Measurements from ENCODE around the gene FMN1.

The FMN1 gene

DNA sequence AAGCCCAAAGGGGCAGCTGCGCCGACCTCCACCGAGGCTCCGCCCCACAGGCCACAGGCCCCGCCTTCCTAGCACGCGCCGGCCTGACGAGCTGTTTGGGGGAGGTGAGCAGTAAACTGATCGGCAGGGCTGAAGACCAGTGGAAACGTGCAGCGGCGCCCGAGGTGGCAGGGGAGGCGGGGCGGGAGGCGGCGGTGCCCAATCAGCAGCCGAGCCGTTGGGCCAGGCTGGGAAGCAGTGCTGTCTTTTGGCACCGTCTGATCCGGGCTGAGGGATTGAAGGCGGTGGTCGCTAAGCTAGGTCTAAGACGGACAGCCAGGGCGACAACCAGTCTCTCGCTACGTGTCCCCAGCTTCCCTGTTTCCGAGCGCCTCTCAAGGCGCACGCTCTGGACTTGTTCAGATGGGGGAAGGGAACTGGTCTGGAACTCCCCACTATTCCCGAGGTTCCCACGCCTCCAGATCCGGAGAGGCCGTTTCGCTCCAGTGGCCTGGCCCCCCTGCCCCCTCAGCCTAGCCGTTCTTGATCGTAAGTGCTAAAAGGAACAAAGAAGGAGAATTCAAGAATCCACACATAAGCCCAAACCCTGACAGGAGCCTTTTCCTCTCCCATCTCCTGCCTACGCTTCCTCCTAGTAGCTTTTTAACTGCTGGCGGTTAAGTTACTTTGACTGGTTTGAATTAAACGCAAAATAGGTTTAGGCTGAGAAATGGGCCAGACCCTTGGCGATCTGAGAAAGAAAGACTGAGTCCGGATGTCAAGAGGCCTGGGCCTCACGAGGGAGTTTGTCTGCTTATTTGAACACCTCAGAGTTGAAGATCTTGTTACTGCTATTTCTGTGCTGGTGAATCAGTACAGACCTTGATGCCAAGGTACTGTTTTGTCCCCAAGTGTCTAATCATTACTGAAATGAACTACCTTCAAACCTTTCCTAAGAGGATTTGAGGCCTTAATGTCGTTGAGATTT lies at the start of gene FMN1:
FMN1 (minus strand) TSS at position 11 of the 967 bp plus-strand sequence. CDS start 39,800 bp downstream, outside the sequence.
- TF ChIP-seq CTCF (IDR thresholded peaks at IDR 0.05; ENCODE audit: low read depth, low read length, missing control alignments) = no peak
- H3K4me3 ChIP-seq (replicated peaks; ENCODE audit: low read depth, low read length) = peak within 1 kb of the TSS; percentile 46
- peak; percentile 72 for DNase-seq (ENCODE audit: extremely low read depth, low read depth)

DNA sequence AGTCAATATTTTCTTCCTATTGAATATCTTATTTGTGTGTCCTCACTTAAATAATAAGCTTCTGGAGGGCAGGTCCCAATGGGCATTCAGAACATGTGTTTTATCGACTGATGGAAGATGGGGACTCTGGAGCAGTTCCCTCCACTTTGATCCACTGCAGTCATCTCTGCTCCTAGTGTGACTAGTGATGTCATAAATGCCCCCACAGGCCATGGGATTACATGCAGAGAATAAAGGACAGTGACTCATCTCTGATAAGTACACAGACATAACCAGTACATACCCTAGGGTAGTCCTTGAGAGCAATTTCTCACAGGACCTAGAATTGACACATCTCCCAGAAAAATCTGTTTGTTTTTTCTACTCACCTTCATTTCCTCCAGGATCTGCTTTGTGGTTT lies 49.4 kb upstream of the FMN1 start:
- no peak for TF ChIP-seq CTCF (IDR thresholded peaks at IDR 0.05; ENCODE audit: low read depth, low read length, missing control alignments)
- no peak overlapping the region for H3K4me3 ChIP-seq (replicated peaks; ENCODE audit: low read depth, low read length)
- DNase-seq (ENCODE audit: extremely low read depth, low read depth) = no peak

GRCh38 chr15:33243393-33243792 lies 48.9 kb upstream of the FMN1 start:
- no peak for DNase-seq (ENCODE audit: extremely low read depth, low read depth)
- TF ChIP-seq CTCF (IDR thresholded peaks at IDR 0.05; ENCODE audit: low read depth, low read length, missing control alignments) = no peak
- H3K4me3 ChIP-seq (replicated peaks; ENCODE audit: low read depth, low read length) = no peak overlapping the region

DNA sequence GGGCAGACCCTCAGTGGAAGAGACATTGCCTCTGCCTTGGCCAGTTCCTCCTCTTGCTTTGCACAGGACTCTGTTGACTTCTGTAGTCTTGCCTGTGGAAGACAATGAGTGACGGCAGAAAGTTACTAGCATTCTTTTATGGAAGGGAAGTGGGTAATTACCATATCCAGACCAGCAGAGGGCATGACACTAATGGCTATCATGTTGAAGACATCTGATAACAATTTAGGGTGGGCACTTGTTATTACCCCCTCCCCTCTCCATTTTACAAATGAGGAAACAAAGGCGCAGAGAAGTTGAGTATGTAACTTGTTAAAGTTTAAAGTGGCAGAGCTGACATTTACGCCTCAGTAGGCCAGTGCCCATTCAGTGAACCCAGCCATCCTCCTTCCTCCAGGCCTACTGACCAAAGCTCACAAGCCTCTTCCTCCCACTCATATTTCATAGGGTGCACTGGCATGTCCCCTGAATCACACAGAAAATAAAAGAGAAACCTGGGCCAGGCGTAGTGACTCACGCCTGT lies 48.2 kb upstream of the FMN1 start:
- peak; percentile 47 for TF ChIP-seq CTCF (IDR thresholded peaks at IDR 0.05; ENCODE audit: low read depth, low read length, missing control alignments)
- H3K4me3 ChIP-seq (replicated peaks; ENCODE audit: low read depth, low read length) = no peak overlapping the region
- no peak for DNase-seq (ENCODE audit: extremely low read depth, low read depth)

GRCh38 chr15:33242165-33242564 lies 47.7 kb upstream of the FMN1 start:
- TF ChIP-seq CTCF (IDR thresholded peaks at IDR 0.05; ENCODE audit: low read depth, low read length, missing control alignments) = no peak
- H3K4me3 ChIP-seq (replicated peaks; ENCODE audit: low read depth, low read length) = no peak overlapping the region
- no peak for DNase-seq (ENCODE audit: extremely low read depth, low read depth)

DNA sequence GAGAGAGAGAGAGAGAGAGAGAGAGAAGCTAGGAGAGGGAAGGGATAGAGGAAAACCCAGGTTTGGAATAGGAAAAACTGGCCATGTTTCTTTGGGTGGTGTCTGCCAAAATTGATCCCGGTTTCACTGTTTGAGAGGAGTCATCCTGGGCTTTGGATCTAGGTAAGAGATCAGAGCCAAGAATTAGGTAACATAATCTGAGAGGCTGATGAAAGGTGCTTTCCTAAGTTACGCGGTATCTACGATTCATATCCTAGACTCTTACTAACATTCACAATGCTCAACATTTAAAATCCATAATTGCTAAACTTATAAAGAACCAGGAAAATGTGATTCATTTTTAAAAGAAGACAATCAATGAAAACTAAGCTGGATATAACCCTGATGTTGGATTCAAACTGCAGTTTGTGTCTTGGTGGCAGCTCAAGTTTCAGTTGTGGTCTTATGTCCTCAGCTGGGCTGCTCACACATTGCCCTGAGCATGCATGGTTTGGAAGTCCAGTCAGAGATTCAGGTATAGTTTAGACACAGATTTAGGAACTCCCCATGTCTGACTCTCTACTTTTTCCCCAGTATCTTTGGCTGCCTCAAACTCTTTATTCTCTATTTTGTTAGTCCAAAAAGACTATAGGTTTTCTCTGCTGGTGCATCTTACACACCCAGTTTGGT lies 42.5 kb upstream of the FMN1 start:
- no peak overlapping the region for H3K4me3 ChIP-seq (replicated peaks; ENCODE audit: low read depth, low read length)
- no peak for DNase-seq (ENCODE audit: extremely low read depth, low read depth)
- no peak for TF ChIP-seq CTCF (IDR thresholded peaks at IDR 0.05; ENCODE audit: low read depth, low read length, missing control alignments)
